RCC 7860 (cell line): ENCODE measurements around the gene TSEN34.
"Not testable (repeated sequence)": the region's sequence is repeated elsewhere in the genome, so short reads cannot be mapped to it uniquely, and the experiment has no call there.

Source experiments
- DNase-seq: peaks from one replicate; pipeline ENCODE4 v3.0.0-alpha.2; 2015; ENCODE audit warnings: low spot score
- FAIRE-seq: peaks from 2 replicates; lab custom pipeline; 2012; peaks lifted over from hg19 to GRCh38; lab: Jason Lieb, UNC

The TSEN34 gene

GRCh38 chr19:54160182-54160811, 30.8 kb upstream of the TSEN34 start:
- no peak for DNase-seq
- FAIRE-seq = no peak

GRCh38 chr19:54160854-54161253, 30.3 kb upstream of the TSEN34 start:
- FAIRE-seq = no peak
- no peak for DNase-seq

- FAIRE-seq = no peak
- no peak for DNase-seq
Measured at GRCh38 chr19:54162241-54162805, 28.8 kb upstream of the TSEN34 start.

- no peak for DNase-seq
Measured at GRCh38 chr19:54162884-54163283, 28.2 kb upstream of the TSEN34 start.

GRCh38 chr19:54164369-54165068, 26.6 kb upstream of the TSEN34 start:
- FAIRE-seq = no peak
- DNase-seq = no peak

More at GRCh38 chr19:54162884-54163283, 28.2 kb upstream of the TSEN34 start:
- FAIRE-seq = no peak

- DNase-seq = no peak
- FAIRE-seq = no peak
Measured at GRCh38 chr19:54165222-54165621, 25.9 kb upstream of the TSEN34 start.

- no peak for FAIRE-seq
- peak; percentile 56 for DNase-seq
Measured at GRCh38 chr19:54168174-54168917, 22.8 kb upstream of the TSEN34 start.

GRCh38 chr19:54169149-54169740, 21.9 kb upstream of the TSEN34 start:
- FAIRE-seq (no peak), DNase-seq (no peak)

- FAIRE-seq, DNase-seq: not testable (repeated sequence)
Measured at GRCh38 chr19:54171736-54172431, 19.2 kb upstream of the TSEN34 start.

- DNase-seq (peak; percentile 4), FAIRE-seq (no peak)
Measured at GRCh38 chr19:54172471-54173358, 18.4 kb upstream of the TSEN34 start, which contains the start of gene TMC4. TSS of gene TMC4 (minus strand) at chr19:54173160. CDS start at chr19:54173117, 43 bp downstream.

- no peak for FAIRE-seq
Measured at GRCh38 chr19:54173359-54173699, 17.8 kb upstream of the TSEN34 start.

GRCh38 chr19:54173951-54174834, 16.9 kb upstream of the TSEN34 start:
- FAIRE-seq (no peak), DNase-seq (no peak)

More at GRCh38 chr19:54173359-54173699, 17.8 kb upstream of the TSEN34 start:
- no peak for DNase-seq

GRCh38 chr19:54178581-54179261, 12.4 kb upstream of the TSEN34 start:
- DNase-seq (no peak), FAIRE-seq (no peak)

- DNase-seq (no peak), FAIRE-seq (no peak)
Measured at GRCh38 chr19:54179262-54179852, 11.8 kb upstream of the TSEN34 start.

GRCh38 chr19:54179921-54180461, 11.1 kb upstream of the TSEN34 start:
- FAIRE-seq (no peak), DNase-seq (peak; percentile 22)

- FAIRE-seq (no peak), DNase-seq (no peak)
Measured at GRCh38 chr19:54180691-54181091, 10.4 kb upstream of the TSEN34 start.

GRCh38 chr19:54181894-54182293, 9.2 kb upstream of the TSEN34 start:
- FAIRE-seq, DNase-seq: not testable (repeated sequence)
